B cell (primary cell): ENCODE results near the gene PLCE1. TPM values are rescaled to one million over a fixed set of nuclear protein-coding genes. Genes with fewer than 3 reads are reported as not detected.

Experiments used
- ATAC-seq: fragments of 200-7000 bp; cut with Tn5 transposase; one replicate; pipeline ENCODE4 v1.10.0; 2021; ENCODE audit warnings: low read depth, mild to moderate bottlenecking, moderate number of reproducible peaks, moderate library complexity
- CTCF ChIA-PET: fragments of 350-600 bp; sonication (Branson Sonifier 250); formaldehyde crosslinking; loops from one replicate; lab custom pipeline; 2021; ENCODE audit warnings: antibody characterized with exemption, inconsistent platforms; lab: Charles Lee
- POLR2A ChIA-PET: fragments of 350-600 bp; sonication (Branson Sonifier 250); formaldehyde crosslinking; loops from one replicate; lab custom pipeline; 2021; ENCODE audit warnings: antibody characterized with exemption; lab: Charles Lee
- DNase-seq: peaks from one replicate; pipeline ENCODE4 v3.0.0; 2013
- H2AFZ ChIP-seq: 2 replicates; pipeline ENCODE4 v1.6.1; 2012; ENCODE audit warnings: mild to moderate bottlenecking, low read depth, low read length; ENCODE audit not compliant: insufficient read depth, poor library complexity, severe bottlenecking
- H3K27ac ChIP-seq, 2 donors: 1 replicate in 1 of 2; 2 replicates in 1 of 2; pipeline ENCODE4 v1.5.1; 2012 to 2013; ENCODE audit warnings: low read length in 2 of 2, mild to moderate bottlenecking in 2 of 2, moderate library complexity in 1 of 2
- H3K27me3 ChIP-seq, 4 experiments: fragments of 200-600 bp in 1 of 4; sonication (generic) in 1 of 4; replicated peaks in 1 of 4; 1 replicate in 2 of 4; 2 replicates in 2 of 4; pipeline versions ENCODE4 v1.6.1 to v1.7.0; 2013 to 2016; ENCODE audit warnings: low read length in 3 of 4, mild to moderate bottlenecking in 2 of 4, mixed read lengths in 1 of 4, moderate library complexity in 1 of 4; ENCODE audit not compliant: insufficient read depth in 4 of 4, control insufficient read depth in 3 of 4; ENCODE audit errors: control extremely low read depth in 1 of 4
- H3K36me3 ChIP-seq, 2 experiments: replicated peaks in 1 of 2; 1 replicate in 1 of 2; 2 replicates in 1 of 2; pipeline versions ENCODE4 v1.6.1 to v1.7.1; 2013; ENCODE audit warnings: low read length in 1 of 2; ENCODE audit not compliant: insufficient read depth in 2 of 2, control insufficient read depth in 1 of 2; ENCODE audit errors: control extremely low read depth in 1 of 2, extremely low read depth in 1 of 2
- H3K4me1 ChIP-seq, 2 donors: fragments of 200-600 bp in 1 of 2; sonication (generic) in 1 of 2; 1 replicate in 1 of 2; 2 replicates in 1 of 2; pipeline versions ENCODE4 v1.5.1 to v1.6.1; 2013 to 2017; ENCODE audit warnings: low read length in 2 of 2; ENCODE audit not compliant: control insufficient read depth in 2 of 2, insufficient read depth in 2 of 2
- H3K4me2 ChIP-seq: replicated peaks from 2 replicates; pipeline ENCODE3; 2012; ENCODE audit warnings: mild to moderate bottlenecking, low read depth, low read length; ENCODE audit not compliant: poor library complexity, severe bottlenecking
- H3K4me3 ChIP-seq, 5 experiments: fragments of 200-600 bp in 1 of 5; sonication (generic) in 1 of 5; 1 replicate in 3 of 5; 2 replicates in 2 of 5; pipeline versions ENCODE4 v1.5.1 to v1.7.0; 2011 to 2016; ENCODE audit warnings: low read length in 4 of 5, mild to moderate bottlenecking in 4 of 5, low read depth in 2 of 5, control low read depth in 1 of 5, moderate library complexity in 1 of 5; ENCODE audit not compliant: insufficient read depth in 1 of 5; ENCODE audit errors: control extremely low read depth in 1 of 5, extremely low read depth in 1 of 5
- H3K79me2 ChIP-seq: fragments of 200-600 bp; sonication (generic); one replicate; pipeline ENCODE4 v1.6.0; 2016; ENCODE audit warnings: low read length; ENCODE audit not compliant: control insufficient read depth, insufficient read depth
- H3K9ac ChIP-seq: fragments of 200-600 bp; sonication (generic); 2 replicates; pipeline ENCODE4 v1.6.1; 2017; ENCODE audit warnings: mild to moderate bottlenecking, low read length, moderate library complexity
- H3K9me3 ChIP-seq, 3 donors: one replicate each; pipeline versions ENCODE4 v1.6.1 to v1.7.1; 2013; ENCODE audit warnings: low read length in 2 of 3; ENCODE audit not compliant: control insufficient read depth in 2 of 3, insufficient read depth in 1 of 3; ENCODE audit errors: control extremely low read depth in 1 of 3
- H4K20me1 ChIP-seq: 2 replicates; pipeline ENCODE4 v1.6.0; 2012; ENCODE audit warnings: mild to moderate bottlenecking, low read length; ENCODE audit not compliant: insufficient read depth, control insufficient read depth, poor library complexity, severe bottlenecking
- H3K27ac Mint-ChIP-seq: one replicate; pipeline ENCODE4 v1.8.0; 2021; ENCODE audit warnings: mixed read lengths
- H3K27me3 Mint-ChIP-seq: one replicate; pipeline ENCODE4 v1.8.0; 2021; ENCODE audit warnings: mixed read lengths
- H3K4me1 Mint-ChIP-seq: one replicate; pipeline ENCODE4 v1.8.0; 2021; ENCODE audit warnings: mixed read lengths
- H3K4me3 Mint-ChIP-seq: one replicate; pipeline ENCODE4 v1.8.0; 2021; ENCODE audit warnings: mixed read lengths
- H3K9me3 Mint-ChIP-seq: one replicate; pipeline ENCODE4 v1.8.0; 2022; ENCODE audit warnings: mixed read lengths; ENCODE audit not compliant: insufficient read depth
- CTCF ChIP-seq: fragments of 200-600 bp; IDR thresholded peaks from one replicate; pipeline ENCODE4 v1.8.0; 2022; ENCODE audit warnings: antibody characterized with exemption, mild to moderate bottlenecking
- EZH2 ChIP-seq: IDR thresholded peaks from 2 replicates; pipeline ENCODE4 v1.6.1; 2012; ENCODE audit warnings: borderline replicate concordance, low read depth, mild to moderate bottlenecking, moderate library complexity, low read length; ENCODE audit not compliant: insufficient read depth, poor library complexity, severe bottlenecking
- WGBS: methylation state at CpG from one replicate; pipeline ENCODE4 v1.1.5; 2013; ENCODE audit warnings: missing lambda C conversion rate; ENCODE audit not compliant: insufficient coverage; 5-methylcytosine and 5-hydroxymethylcytosine counted together
- intact Hi-C: fragments of 100-400 bp; cut with micrococcal nuclease; formaldehyde crosslinking; loops from one replicate; pipeline ENCODE4 v1.10.0; 2022
- polyA plus RNA-seq: library from polyadenylated mRNA; depleted of rRNA; stranded (reverse); fragments of >200 nt; gene quantifications from 2 replicates; pipeline ENCODE4 v1.2.3, GENCODE V29; 2012
- total RNA-seq, 2 donors: library from RNA; stranded (reverse); fragments of 120-200 nt in 1 of 2; gene quantifications; 1 replicate in 1 of 2; 2 replicates in 1 of 2; pipeline versions ENCODE4 v1.2.3 to v1.2.4, GENCODE V29; 2013 to 2022

The PLCE1 gene
- total and polyA plus RNA-seq, 2 donors (not counting 1 experiment from before 2014, with no cell fraction given): not detected

GRCh38 chr10:93995182-93995581, 1.5 kb downstream of the PLCE1 start:
- H2AFZ ChIP-seq: no peak overlapping the region
- H3K27ac ChIP-seq: no peak overlapping the region
- DNase-seq (no peak), ATAC-seq (no peak)
- Mint-ChIP-seq H3K9me3 (no peaks in the 10 kb centered on the region), H3K27ac (no peak overlapping the region), H3K27me3 (peaks cover 71% of the 10 kb centered on the region), H3K4me1 (peaks cover 9% of the 10 kb centered on the region), H3K4me3 (no peak overlapping the region)
- H3K4me2 ChIP-seq: no peak overlapping the region
- whole genome bisulfite sequencing: no CpG with 5 or more reads among the region's 1 CpG
- H3K9ac ChIP-seq: no peak overlapping the region
- H3K36me3 ChIP-seq: no peaks in the 10 kb centered on the region
- H3K9me3 ChIP-seq: no peaks in the 10 kb centered on the region
- intact Hi-C loops: no loop called here
- H3K4me1 ChIP-seq: peaks cover 0 to 4% of the 10 kb centered on the region in 2 donors
- no peak for TF ChIP-seq EZH2
- no peak for TF ChIP-seq CTCF
- POLR2A ChIA-PET: no interaction called here
- H4K20me1 ChIP-seq: no peaks in the 10 kb centered on the region
- H3K4me3 ChIP-seq: no peak overlapping the region
- CTCF ChIA-PET: no interaction called here
- no peaks in the 10 kb centered on the region for H3K79me2 ChIP-seq
- peaks cover 0 to 41% (median 20%) of the 10 kb centered on the region in 4 experiments for H3K27me3 ChIP-seq

GRCh38 chr10:93995598-93996271, 2.0 kb downstream of the PLCE1 start:
- no peak overlapping the region for H3K4me3 ChIP-seq
- no peak overlapping the region for H3K9ac ChIP-seq
- no peaks in the 10 kb centered on the region for H3K36me3 ChIP-seq
- Mint-ChIP-seq H3K9me3 (no peaks in the 10 kb centered on the region), H3K27ac (no peak overlapping the region), H3K27me3 (peaks cover 66% of the 10 kb centered on the region), H3K4me1 (peaks cover 9% of the 10 kb centered on the region), H3K4me3 (no peak overlapping the region)
- peaks cover 0 to 4% of the 10 kb centered on the region in 2 donors for H3K4me1 ChIP-seq
- H3K9me3 ChIP-seq: no peaks in the 10 kb centered on the region
- H4K20me1 ChIP-seq: no peaks in the 10 kb centered on the region
- WGBS: 93% methylated on average over 9 of the region's 10 CpGs
- no peak for ATAC-seq
- no peaks in the 10 kb centered on the region for H3K79me2 ChIP-seq
- peaks cover 0 to 40% (median 20%) of the 10 kb centered on the region in 4 experiments for H3K27me3 ChIP-seq
- TF ChIP-seq EZH2 (no peak), CTCF (no peak)
- H3K4me2 ChIP-seq: no peak overlapping the region
- H2AFZ ChIP-seq: no peak overlapping the region
- DNase-seq: no peak
- POLR2A ChIA-PET: no interaction called here
- H3K27ac ChIP-seq: no peak overlapping the region
- intact Hi-C loops: no loop called here
- CTCF ChIA-PET: no interaction called here
